H9 (cell line): Measurements from ENCODE around the gene CYP2W1. TPM values are rescaled to one million over a fixed set of nuclear protein-coding genes. Genes with fewer than 3 reads are reported as not detected.

Experiments
- DNase-seq: peaks from one replicate; pipeline ENCODE4 v3.0.0-alpha.2; 2017
- H2AFZ ChIP-seq: one replicate; pipeline ENCODE4 v1.6.1; 2013; ENCODE audit warnings: mild to moderate bottlenecking, low read length, control low read depth, moderate library complexity
- H2AK5ac ChIP-seq: 2 replicates; pipeline ENCODE4 v1.6.1; 2013; ENCODE audit warnings: low read length, control low read depth, mixed read lengths; ENCODE audit not compliant: insufficient read length
- H2BK120ac ChIP-seq: one replicate; pipeline ENCODE4 v1.6.1; 2013; ENCODE audit warnings: low read depth, mild to moderate bottlenecking, low read length, control low read depth, inconsistent platforms; ENCODE audit not compliant: poor library complexity, severe bottlenecking
- H2BK12ac ChIP-seq: 2 replicates; pipeline ENCODE4 v1.6.1; 2013; ENCODE audit warnings: low read length, control low read depth, mixed read lengths, low read depth; ENCODE audit not compliant: insufficient read length
- H2BK15ac ChIP-seq: 2 replicates; pipeline ENCODE4 v1.6.1; 2013; ENCODE audit warnings: low read depth, low read length, control low read depth
- H2BK20ac ChIP-seq: one replicate; pipeline ENCODE4 v1.6.1; 2013; ENCODE audit warnings: low read depth, mild to moderate bottlenecking, low read length, control low read depth, inconsistent platforms; ENCODE audit not compliant: poor library complexity, severe bottlenecking
- H2BK5ac ChIP-seq: 2 replicates; pipeline ENCODE4 v1.6.1; 2013; ENCODE audit warnings: low read length, control low read depth, mixed read lengths; ENCODE audit not compliant: insufficient read length
- H3K14ac ChIP-seq: 2 replicates; pipeline ENCODE4 v1.6.1; 2013; ENCODE audit warnings: low read length, control low read depth; ENCODE audit not compliant: insufficient read depth
- H3K18ac ChIP-seq: 2 replicates; pipeline ENCODE4 v1.6.1; 2013; ENCODE audit warnings: low read depth, mild to moderate bottlenecking, mixed read lengths, low read length, control low read depth; ENCODE audit not compliant: insufficient read length
- H3K23ac ChIP-seq: 2 replicates; pipeline ENCODE4 v1.6.1; 2013; ENCODE audit warnings: low read length, control low read depth, mixed read lengths, low read depth; ENCODE audit not compliant: insufficient read length
- H3K23me2 ChIP-seq: 2 replicates; pipeline ENCODE4 v1.6.1; 2013; ENCODE audit warnings: low read depth, mild to moderate bottlenecking, mixed read lengths, low read length, control low read depth; ENCODE audit not compliant: insufficient read length, poor library complexity, severe bottlenecking
- H3K27ac ChIP-seq: 2 replicates; pipeline ENCODE4 v1.5.1; 2013; ENCODE audit warnings: low read length, control low read depth, mixed read lengths, low read depth; ENCODE audit not compliant: insufficient read length
- H3K27me3 ChIP-seq: 2 replicates; pipeline ENCODE4 v1.6.1; 2013; ENCODE audit warnings: low read length, control low read depth, inconsistent platforms; ENCODE audit not compliant: insufficient read depth
- H3K4ac ChIP-seq: 2 replicates; pipeline ENCODE4 v1.6.1; 2013; ENCODE audit warnings: low read depth, mild to moderate bottlenecking, control low read depth, inconsistent platforms, low read length, moderate library complexity
- H3K4me1 ChIP-seq: 2 replicates; pipeline ENCODE4 v1.6.1; 2013; ENCODE audit warnings: low read length, control low read depth, inconsistent platforms; ENCODE audit not compliant: insufficient read depth
- H3K4me2 ChIP-seq: 2 replicates; pipeline ENCODE4 v1.6.1; 2013; ENCODE audit warnings: low read length, control low read depth, mixed read lengths; ENCODE audit not compliant: insufficient read length, insufficient read depth
- H3K56ac ChIP-seq: 2 replicates; pipeline ENCODE4 v1.6.1; 2013; ENCODE audit warnings: low read depth, mild to moderate bottlenecking, mixed read lengths, low read length, control low read depth; ENCODE audit not compliant: insufficient read length
- H3K79me1 ChIP-seq: 2 replicates; pipeline ENCODE4 v1.6.1; 2013; ENCODE audit warnings: low read depth, mild to moderate bottlenecking, moderate library complexity, low read length, control low read depth, inconsistent platforms; ENCODE audit not compliant: insufficient read depth, poor library complexity, severe bottlenecking
- H3K79me2 ChIP-seq: 2 replicates; pipeline ENCODE4 v1.6.1; 2013; ENCODE audit warnings: low read length, control low read depth, inconsistent platforms; ENCODE audit not compliant: insufficient read depth
- H3K9ac ChIP-seq: 2 replicates; pipeline ENCODE4 v1.6.1; 2013; ENCODE audit warnings: low read length, control low read depth, mixed read lengths; ENCODE audit not compliant: insufficient read length; ENCODE audit errors: extremely low read depth
- H3K9me3 ChIP-seq: one replicate; pipeline ENCODE4 v1.6.1; 2013; ENCODE audit warnings: low read depth, low read length, inconsistent platforms; ENCODE audit not compliant: control insufficient read depth
- H3T11ph ChIP-seq: one replicate; pipeline ENCODE4 v1.6.1; 2013; ENCODE audit warnings: mild to moderate bottlenecking, low read length, control low read depth, inconsistent platforms
- H4K20me1 ChIP-seq: one replicate; pipeline ENCODE4 v1.6.1; 2013; ENCODE audit not compliant: control insufficient read depth, insufficient read length, insufficient read depth
- H4K5ac ChIP-seq: 2 replicates; pipeline ENCODE4 v1.6.1; 2013; ENCODE audit warnings: low read depth, mild to moderate bottlenecking, mixed read lengths, low read length, control low read depth; ENCODE audit not compliant: insufficient read length
- H4K8ac ChIP-seq: replicated peaks from 2 replicates; pipeline ENCODE4 v1.6.1; 2013; ENCODE audit warnings: low read length, control low read depth, mixed read lengths, low read depth; ENCODE audit not compliant: insufficient read length
- H4K91ac ChIP-seq: 2 replicates; pipeline ENCODE4 v1.6.1; 2013; ENCODE audit warnings: low read depth, mild to moderate bottlenecking, moderate library complexity, mixed read lengths, low read length, control low read depth; ENCODE audit not compliant: insufficient read length
- H3K27ac Mint-ChIP-seq, 3 experiments: 2 replicates in 2 of 3; 3 replicates in 1 of 3; pipeline ENCODE4 v1.8.0; 2020 to 2021; ENCODE audit warnings: mixed read lengths in 3 of 3, mild to moderate bottlenecking in 1 of 3, moderate library complexity in 1 of 3
- H3K27me3 Mint-ChIP-seq: 2 replicates; pipeline ENCODE4 v1.8.0; 2021; ENCODE audit warnings: low read depth, mild to moderate bottlenecking, moderate library complexity, mixed read lengths
- H3K36me3 Mint-ChIP-seq, 3 experiments: 2 replicates in 2 of 3; 3 replicates in 1 of 3; pipeline ENCODE4 v1.8.0; 2020 to 2021; ENCODE audit warnings: low read depth in 3 of 3, mixed read lengths in 3 of 3; ENCODE audit not compliant: insufficient read depth in 1 of 3
- H3K4me1 Mint-ChIP-seq, 2 experiments: 2 replicates each; pipeline ENCODE4 v1.8.0; 2020; ENCODE audit warnings: mixed read lengths in 2 of 2
- H3K4me3 Mint-ChIP-seq, 2 experiments: 2 replicates in 1 of 2; 3 replicates in 1 of 2; pipeline ENCODE4 v1.8.0; 2020 to 2021; ENCODE audit warnings: mild to moderate bottlenecking in 2 of 2, mixed read lengths in 2 of 2, moderate library complexity in 1 of 2
- H3K9me3 Mint-ChIP-seq, 2 experiments: 2 replicates in 1 of 2; 3 replicates in 1 of 2; pipeline ENCODE4 v1.8.0; 2020; ENCODE audit warnings: mild to moderate bottlenecking in 2 of 2, mixed read lengths in 2 of 2, moderate library complexity in 1 of 2
- CTCF ChIP-seq: fragments of 200-600 bp; sonication (generic); conservative IDR thresholded peaks from 3 replicates; pipeline ENCODE4 v1.8.0; 2021; ENCODE audit warnings: antibody characterized with exemption, mild to moderate bottlenecking
- WGBS: extraction: QIAGEN DNeasy Blood & Tissue Kit; methylation state at CpG from one replicate; pipeline ENCODE4 v1.1.7; 2013; ENCODE audit warnings: missing lambda C conversion rate, low lambda C conversion rate, mixed read lengths; ENCODE audit not compliant: insufficient read length; ENCODE audit errors: extremely low coverage; 5-methylcytosine and 5-hydroxymethylcytosine counted together
- total RNA-seq: library from RNA; stranded (reverse); gene quantifications from 2 replicates; pipeline ENCODE4 v1.2.1, GENCODE V29; 2021

CYP2W1 gene
- total RNA-seq, 1 experiment from 2014 or later = not detected

GRCh38 chr7:1018334-1018695 is 35.3 kb downstream of the CYP2W1 start:
- Histone ChIP-seq H4K8ac (no peak overlapping the region), H3K4me1 (no peaks in the 10 kb centered on the region), H3K79me1 (no peaks in the 10 kb centered on the region), H2BK15ac (no peak overlapping the region), H3K14ac (no peak overlapping the region), H4K20me1 (no peaks in the 10 kb centered on the region), H3K23me2 (no peaks in the 10 kb centered on the region), H3K23ac (no peak overlapping the region), H3K18ac (no peak overlapping the region), H3K4me2 (no peak overlapping the region), H2AK5ac (no peak overlapping the region), H3K27me3 (no peaks in the 10 kb centered on the region), H4K91ac (no peak overlapping the region), H3K56ac (no peak overlapping the region), H2AFZ (no peak overlapping the region), H3K27ac (no peak overlapping the region), H4K5ac (no peak overlapping the region), H3K9ac (no peak overlapping the region), H2BK120ac (no peak overlapping the region), H2BK5ac (no peak overlapping the region), H2BK12ac (no peak overlapping the region), H3K4ac (no peak overlapping the region), H3K79me2 (no peaks in the 10 kb centered on the region), H2BK20ac (no peak overlapping the region), H3K9me3 (no peaks in the 10 kb centered on the region), H3T11ph (no peak overlapping the region)
- DNase-seq = no peak
- Mint-ChIP-seq H3K27me3 (no peaks in the 10 kb centered on the region), H3K9me3 (no peaks in the 10 kb centered on the region), H3K4me1 (no peaks in the 10 kb centered on the region), H3K27ac (peak overlapping the region in 1 of 3 experiments; percentile 76; a peak in 2 of 7 replicates), H3K36me3 (peaks cover 2 to 23% (median 10%) of the 10 kb centered on the region in 3 experiments; a peak in 6 of 7 replicates), H3K4me3 (no peak overlapping the region)
- WGBS = no CpG with 5 or more reads among the region's 13 CpGs
- TF ChIP-seq CTCF = no peak
